Left renal pelvis (tissue), 4 donors: Measurements from ENCODE around the gene PWWP2B. TPM values are rescaled to one million over a fixed set of nuclear protein-coding genes. Genes with fewer than 3 reads are reported as not detected.

Experiments
- DNase-seq, 4 donors: peaks; one replicate each; pipeline ENCODE4 v3.0.0-alpha.2; 2013; ENCODE audit warnings: low read depth in 4 of 4, low spot score in 3 of 4
- polyA plus RNA-seq, 4 donors: library from polyadenylated mRNA; unstranded; fragments of 120-200 nt; gene quantifications; one replicate each; pipeline ENCODE4 v1.2.1, GENCODE V29; 2013; ENCODE audit not compliant: insufficient read length in 4 of 4

Gene PWWP2B
- polyA plus RNA-seq, 4 donors, result 2.7 to 12.9 (median 8.7) TPM

DNA sequence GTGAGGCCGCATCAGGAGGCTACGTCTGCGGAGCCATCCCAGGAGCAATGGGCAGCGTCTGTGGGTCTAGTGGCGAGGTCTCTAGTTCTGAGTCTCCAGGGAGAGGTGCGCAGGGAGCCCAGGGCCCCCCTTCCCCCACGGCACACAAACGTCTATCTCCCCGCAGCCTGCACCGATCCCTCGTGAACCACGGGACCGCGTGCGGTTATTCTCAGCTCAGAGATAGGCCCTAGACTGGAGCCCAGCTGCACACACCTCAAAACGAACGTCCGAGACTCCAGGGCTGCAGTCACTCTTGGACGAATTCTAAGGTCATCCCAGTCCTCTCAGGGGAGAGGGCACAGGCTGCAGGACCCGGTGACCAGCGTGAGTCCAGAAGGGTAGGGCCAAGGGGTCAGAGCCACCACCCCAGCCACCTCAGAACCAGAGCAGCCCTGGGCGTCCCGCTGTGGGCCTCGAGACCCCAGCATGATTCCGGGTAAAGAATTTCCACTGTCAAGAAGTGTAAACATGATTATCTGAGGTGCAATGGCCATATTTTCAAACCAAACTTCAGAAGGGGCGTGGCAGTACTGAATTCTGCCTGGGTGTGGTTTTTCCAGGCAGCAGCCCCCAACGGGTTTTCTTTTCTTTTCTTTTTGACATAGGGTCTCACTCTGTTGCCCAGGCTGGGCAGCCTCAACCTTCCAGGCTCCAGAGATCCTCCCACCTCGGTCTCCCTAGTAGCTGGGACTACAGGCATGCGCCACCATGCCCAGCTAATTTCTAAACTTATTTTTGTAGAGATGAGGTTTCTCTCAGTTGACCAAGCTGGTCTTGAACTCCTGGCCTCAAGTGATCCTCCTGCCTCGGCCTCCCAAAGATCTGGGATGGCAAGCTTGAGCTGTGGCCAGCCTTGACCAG is 57.5 kb downstream of the PWWP2B start:
- no peak for DNase-seq

DNA sequence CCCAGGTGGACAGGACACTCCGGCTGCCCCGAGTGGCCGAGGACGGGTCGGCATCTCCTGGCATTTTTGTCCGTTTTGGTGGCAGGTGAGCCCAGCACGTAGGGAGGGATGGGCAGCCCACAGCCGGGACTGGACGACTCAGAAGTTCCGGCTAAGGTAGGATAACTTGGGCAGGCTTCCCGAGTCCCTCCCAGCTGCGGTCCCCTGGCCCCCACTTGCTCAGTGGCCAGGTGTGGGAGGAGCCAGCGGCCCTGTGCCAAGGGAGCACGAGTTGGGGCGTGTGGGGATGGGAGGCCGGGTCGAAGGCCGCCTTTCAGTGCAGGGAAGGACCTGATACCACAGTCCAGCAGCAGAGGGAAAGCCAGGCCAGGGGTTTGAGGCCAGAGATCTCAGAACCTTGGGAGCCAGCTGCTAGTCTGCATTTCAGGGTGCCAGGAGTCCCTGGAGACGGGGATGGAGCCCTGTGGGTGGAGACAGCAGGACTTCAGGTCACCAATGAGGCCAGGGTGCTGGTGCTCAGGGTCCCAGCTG is 58.5 kb downstream of the PWWP2B start:
- DNase-seq, result no peak

GRCh38 chr10:132455986-132456847 is 59.2 kb downstream of the PWWP2B start:
- DNase-seq, result no peak

- DNase-seq, result no peak
Measured at GRCh38 chr10:132456881-132457280, 59.9 kb downstream of the PWWP2B start.

DNA sequence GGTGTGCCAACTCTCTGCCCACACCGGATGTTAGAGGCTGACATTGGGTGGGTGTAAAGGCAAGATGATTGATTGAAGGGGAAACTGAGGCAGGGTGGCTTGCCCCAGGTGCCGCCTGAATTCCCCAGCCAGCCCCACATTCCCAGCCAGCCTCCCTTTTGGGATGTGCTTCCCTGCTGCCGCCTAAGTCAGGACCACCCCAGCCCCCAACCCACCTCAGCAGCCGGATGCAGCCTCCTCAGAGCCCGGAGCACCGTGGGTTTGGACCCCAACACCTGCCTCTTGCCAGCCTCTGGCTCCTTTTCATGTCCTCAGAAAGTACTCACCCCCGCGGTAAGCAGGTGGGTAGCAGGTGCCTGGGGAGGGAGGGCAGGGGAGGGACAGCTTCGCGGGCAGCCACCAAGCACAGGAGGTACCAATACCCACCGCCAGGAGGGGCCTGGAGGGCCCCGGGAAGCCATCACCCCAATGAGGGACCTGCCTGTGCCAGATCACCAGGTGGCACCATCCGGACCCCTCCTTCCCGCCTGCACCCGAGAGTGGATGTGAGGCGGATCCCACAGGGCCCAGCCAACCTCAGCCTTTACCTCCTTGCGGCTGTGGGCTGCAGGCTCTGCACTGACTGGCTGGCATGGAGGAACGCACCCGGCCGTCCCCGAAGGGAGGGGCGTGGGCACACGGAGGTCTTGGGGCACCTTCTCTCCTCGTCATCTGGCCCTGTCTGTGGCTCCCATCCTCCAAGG is 60.5 kb downstream of the PWWP2B start:
- DNase-seq, result no peak

DNA sequence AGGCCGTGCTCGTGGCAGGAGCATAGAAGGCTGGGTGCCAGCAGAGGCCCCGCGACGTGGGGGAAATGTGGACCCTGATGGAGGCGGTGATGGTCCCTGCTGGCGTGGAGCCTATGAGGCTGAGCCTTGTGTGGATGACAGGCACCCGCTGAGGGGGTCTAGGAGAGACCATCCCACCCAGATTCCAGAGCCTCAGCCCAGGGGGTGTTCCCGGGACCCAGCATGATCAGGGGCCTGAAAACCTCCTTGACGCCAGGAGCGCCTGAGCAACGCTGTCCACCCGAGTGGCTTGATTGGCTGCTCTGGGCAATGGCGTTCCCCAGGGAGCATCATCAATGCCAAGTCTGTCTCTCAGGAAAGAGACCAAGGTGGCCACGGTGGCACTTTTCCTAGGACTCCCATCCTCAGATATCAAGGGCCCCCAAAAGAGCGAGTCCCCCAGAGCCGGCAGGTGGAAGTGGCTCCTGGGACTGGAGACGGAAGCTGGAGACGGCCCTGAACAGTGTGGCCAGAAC is 61.1 kb downstream of the PWWP2B start:
- DNase-seq, result no peak

- no peak for DNase-seq
Measured at GRCh38 chr10:132458586-132459300, 61.7 kb downstream of the PWWP2B start.

DNA sequence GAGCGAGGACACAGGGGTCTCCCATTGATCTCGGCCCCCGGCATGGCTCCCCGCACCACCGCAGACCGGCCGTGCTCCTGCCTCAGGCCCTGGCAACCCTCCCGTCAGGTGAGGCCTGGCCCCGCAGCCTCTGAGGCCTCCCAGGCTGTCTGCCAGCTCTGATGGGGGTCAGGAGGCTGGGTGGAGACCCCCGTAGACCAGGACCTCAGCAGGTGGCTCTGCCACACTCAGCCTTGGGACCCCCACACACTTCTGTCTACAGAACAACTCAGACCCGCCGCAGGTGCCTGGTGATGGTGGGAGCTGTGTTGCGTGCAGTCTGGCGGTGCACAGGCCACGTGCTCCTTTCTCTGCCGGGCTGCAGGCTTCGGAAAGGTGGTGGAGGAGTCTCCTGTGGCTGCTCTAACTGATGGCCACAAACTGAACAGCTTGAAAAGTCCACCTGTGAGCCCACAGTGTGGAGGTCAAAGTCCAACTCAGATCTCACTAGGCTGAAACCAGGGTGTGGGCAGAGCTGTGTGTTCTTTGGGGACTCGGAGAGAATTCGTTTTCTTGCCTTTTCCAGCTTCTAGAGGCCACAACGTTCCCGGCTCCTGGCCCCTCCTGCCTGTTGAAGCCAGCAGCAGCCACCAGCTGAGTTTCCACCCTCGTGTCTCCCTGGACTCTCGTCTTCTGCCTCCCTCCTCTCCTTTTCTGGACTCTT is 62.5 kb downstream of the PWWP2B start:
- DNase-seq, result no peak

DNA sequence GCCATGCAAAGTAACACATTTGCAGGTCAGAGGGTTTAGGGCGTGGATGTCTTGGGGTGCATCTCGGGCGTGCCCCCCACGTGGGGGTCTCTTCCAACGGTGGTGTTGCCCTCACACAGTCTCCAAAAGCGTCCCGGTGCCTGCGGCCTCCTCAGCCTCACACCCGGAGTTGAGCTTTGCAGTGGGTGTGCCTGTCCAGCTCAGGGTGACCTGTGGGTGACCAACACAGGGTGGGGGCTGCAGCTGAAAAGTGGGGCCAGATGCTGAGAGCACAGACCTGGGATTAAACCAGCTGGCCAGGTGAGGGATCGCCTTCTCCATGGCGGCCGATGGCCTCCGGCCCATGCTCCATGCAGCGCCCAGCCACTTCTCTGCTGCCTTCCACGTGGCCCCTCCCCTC is 63.1 kb downstream of the PWWP2B start:
- DNase-seq, result no peak

DNA sequence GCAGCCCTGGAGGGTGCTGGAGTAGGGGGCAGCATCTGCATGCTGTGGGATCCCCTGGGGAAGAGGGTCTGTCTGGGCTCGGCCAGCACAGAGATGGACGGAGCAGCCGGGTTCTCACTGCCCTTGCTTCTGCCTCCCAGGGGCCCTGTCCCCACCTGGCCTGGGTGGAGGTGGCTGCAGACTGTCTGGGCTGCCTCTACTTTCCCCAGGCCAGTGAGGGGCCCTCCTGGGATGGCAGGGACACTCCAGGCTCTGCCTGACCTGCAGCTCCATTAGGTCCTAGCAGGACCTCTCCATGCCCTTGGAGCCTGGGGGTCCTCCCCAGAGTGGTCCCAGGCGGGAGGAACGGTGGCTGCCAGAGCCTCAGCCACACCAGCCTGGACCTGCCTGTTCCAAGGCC is 63.7 kb downstream of the PWWP2B start:
- no peak for DNase-seq

- no peak for DNase-seq
Measured at GRCh38 chr10:132461103-132461682, 64.2 kb downstream of the PWWP2B start.

GRCh38 chr10:132461683-132462231 is 64.8 kb downstream of the PWWP2B start:
- DNase-seq, result no peak

GRCh38 chr10:132462463-132463332 is 65.7 kb downstream of the PWWP2B start:
- no peak for DNase-seq

DNA sequence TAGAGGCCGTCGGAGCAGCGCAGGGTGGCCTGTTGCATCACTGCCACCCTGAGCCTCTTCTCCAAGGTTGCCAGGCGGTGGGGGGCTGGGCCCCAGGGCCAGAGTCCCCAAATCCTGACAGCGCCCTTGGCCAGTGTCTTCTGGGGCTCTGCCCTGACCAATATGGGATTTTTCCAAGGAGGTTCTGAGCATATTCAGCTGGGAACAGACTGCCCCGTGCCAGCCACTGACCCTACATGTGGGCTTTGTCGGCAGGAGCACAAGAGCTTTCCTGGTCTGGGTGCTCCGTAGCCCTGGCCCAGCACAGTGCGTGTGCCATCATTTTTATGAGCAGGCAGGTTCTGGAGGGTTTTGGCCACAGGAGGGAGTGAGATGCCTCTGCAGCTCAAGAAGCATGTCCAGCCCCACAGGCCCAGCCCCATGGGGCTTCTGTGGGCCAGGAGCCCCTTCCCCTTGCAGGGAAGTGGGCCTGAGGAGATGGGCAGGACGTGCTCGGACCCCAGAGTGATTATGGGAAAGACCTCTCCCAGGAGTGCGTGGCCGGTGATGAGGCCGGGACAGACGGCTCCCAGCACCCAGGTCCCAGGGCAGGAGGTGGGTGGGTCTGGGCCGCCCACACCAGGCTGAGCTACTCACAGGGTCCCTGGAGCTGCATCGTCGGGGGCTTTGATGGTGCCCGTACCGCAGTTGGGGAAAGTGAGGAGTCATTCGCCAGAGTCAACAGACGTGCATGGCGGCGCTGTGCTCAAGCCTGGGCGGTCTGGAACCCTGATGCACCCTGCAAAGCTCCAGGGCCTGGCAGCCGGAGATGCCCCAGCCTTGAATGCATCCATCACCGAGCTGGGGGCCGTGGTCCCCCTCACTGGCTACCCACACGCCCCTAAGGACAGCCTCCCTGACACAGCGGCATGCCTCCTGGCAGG is 66.6 kb downstream of the PWWP2B start:
- DNase-seq, result no peak

DNA sequence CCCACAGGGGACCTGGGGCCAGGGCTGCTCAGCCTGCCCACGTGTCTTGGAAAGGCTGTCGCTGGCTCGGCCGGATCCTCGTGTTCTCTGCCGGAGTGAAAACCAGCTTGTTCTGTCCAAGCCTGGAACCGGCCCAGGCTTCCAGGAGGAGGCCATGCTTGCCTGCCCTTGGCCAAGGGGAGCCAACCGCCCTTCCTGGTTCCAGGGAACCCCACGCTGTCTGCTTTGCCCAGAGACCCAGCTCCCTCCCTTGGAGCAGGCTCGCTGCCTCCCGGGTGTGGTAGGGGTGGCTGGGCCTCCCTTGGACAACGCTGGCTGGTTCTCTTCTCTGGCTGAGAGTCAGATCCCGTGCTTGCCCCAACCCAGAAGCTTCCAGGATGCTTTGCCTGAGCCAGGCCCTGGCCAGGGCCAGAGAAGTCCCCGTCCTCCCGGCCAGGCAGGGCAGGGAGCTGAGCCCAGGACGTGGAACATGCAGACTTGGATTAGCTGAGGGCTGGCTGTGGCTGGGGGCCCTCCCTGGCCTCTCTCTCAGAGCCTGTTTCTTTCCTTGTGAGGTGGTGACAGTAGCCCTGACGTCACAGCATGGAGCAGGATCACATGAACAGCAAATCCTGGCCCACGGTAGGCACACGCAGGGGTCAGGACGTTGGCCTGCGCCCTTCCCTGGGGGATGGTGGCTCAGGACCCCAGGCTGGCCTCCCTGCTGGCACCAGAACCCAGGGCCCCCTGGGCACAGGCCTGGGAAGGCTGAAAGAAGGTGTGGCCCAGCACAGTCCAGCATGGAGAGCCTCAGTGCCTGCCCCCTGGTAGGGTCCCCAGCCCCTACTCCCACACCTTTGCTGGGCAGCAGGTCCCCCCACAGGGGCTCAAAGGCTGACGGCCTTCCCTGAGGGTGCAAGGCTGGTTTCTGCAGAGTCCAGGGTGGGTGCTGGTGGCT is 67.5 kb downstream of the PWWP2B start:
- DNase-seq, result no peak
